ENCODE measurements around the gene ITGAE.

DNA sequence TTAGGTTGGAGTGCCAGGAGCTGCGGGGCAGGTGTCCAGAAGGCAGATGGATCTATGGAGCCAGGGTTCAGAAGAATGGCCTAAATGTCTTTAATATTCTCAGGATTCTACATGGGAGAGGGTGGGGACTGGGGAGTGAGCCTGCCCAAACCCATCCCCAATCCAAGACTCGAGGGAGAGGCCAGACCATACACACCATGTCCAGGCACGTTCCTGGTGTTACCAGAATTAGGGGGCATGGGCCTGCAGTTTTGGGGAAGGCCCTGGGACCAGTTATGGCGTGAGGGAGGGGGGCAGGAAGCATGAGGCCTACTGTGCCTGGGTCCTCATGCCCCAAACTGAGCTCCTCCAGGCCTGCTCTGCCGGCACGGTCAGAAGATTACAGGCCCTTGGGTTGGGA is 134.5 kb downstream of the ITGAE start:
- TF ChIP-seq, protein P1, sequence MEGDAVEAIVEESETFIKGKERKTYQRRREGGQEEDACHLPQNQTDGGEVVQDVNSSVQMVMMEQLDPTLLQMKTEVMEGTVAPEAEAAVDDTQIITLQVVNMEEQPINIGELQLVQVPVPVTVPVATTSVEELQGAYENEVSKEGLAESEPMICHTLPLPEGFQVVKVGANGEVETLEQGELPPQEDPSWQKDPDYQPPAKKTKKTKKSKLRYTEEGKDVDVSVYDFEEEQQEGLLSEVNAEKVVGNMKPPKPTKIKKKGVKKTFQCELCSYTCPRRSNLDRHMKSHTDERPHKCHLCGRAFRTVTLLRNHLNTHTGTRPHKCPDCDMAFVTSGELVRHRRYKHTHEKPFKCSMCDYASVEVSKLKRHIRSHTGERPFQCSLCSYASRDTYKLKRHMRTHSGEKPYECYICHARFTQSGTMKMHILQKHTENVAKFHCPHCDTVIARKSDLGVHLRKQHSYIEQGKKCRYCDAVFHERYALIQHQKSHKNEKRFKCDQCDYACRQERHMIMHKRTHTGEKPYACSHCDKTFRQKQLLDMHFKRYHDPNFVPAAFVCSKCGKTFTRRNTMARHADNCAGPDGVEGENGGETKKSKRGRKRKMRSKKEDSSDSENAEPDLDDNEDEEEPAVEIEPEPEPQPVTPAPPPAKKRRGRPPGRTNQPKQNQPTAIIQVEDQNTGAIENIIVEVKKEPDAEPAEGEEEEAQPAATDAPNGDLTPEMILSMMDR (tag by site-specific recombination; IDR thresholded peaks at IDR 0.05): no peak
- TF ChIP-seq, protein P2, sequence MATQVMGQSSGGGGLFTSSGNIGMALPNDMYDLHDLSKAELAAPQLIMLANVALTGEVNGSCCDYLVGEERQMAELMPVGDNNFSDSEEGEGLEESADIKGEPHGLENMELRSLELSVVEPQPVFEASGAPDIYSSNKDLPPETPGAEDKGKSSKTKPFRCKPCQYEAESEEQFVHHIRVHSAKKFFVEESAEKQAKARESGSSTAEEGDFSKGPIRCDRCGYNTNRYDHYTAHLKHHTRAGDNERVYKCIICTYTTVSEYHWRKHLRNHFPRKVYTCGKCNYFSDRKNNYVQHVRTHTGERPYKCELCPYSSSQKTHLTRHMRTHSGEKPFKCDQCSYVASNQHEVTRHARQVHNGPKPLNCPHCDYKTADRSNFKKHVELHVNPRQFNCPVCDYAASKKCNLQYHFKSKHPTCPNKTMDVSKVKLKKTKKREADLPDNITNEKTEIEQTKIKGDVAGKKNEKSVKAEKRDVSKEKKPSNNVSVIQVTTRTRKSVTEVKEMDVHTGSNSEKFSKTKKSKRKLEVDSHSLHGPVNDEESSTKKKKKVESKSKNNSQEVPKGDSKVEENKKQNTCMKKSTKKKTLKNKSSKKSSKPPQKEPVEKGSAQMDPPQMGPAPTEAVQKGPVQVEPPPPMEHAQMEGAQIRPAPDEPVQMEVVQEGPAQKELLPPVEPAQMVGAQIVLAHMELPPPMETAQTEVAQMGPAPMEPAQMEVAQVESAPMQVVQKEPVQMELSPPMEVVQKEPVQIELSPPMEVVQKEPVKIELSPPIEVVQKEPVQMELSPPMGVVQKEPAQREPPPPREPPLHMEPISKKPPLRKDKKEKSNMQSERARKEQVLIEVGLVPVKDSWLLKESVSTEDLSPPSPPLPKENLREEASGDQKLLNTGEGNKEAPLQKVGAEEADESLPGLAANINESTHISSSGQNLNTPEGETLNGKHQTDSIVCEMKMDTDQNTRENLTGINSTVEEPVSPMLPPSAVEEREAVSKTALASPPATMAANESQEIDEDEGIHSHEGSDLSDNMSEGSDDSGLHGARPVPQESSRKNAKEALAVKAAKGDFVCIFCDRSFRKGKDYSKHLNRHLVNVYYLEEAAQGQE (tag by site-specific recombination; IDR thresholded peaks at IDR 0.05): no peak
- TF ChIP-seq ZNF112 (tag by site-specific recombination; IDR thresholded peaks at IDR 0.05) (no peak), SP3 (tag by site-specific recombination; IDR thresholded peaks at IDR 0.05) (no peak), ZNF776 (tag by site-specific recombination; IDR thresholded peaks at IDR 0.05; ENCODE audit: borderline replicate concordance) (no peak), GLIS1 (tag by site-specific recombination; IDR thresholded peaks at IDR 0.05) (no peak), ZNF501 (tag by site-specific recombination; IDR thresholded peaks at IDR 0.05) (no peak), YY1 (tag by site-specific recombination; IDR thresholded peaks at IDR 0.05) (no peak), ZNF76 (tag by site-specific recombination; IDR thresholded peaks at IDR 0.05; ENCODE audit: borderline replicate concordance, low read depth) (no peak), ZNF24 (tag by site-specific recombination; IDR thresholded peaks at IDR 0.05) (no peak)
- TF ChIP-seq, protein P3, sequence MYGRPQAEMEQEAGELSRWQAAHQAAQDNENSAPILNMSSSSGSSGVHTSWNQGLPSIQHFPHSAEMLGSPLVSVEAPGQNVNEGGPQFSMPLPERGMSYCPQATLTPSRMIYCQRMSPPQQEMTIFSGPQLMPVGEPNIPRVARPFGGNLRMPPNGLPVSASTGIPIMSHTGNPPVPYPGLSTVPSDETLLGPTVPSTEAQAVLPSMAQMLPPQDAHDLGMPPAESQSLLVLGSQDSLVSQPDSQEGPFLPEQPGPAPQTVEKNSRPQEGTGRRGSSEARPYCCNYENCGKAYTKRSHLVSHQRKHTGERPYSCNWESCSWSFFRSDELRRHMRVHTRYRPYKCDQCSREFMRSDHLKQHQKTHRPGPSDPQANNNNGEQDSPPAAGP (tag by site-specific recombination; IDR thresholded peaks at IDR 0.05): no peak

Data from HEK293 (cell line).